HG02642 (cell line): ENCODE measurements around the gene FRK.
"Not testable (repeated sequence)": the region's sequence is repeated elsewhere in the genome, so short reads cannot be mapped to it uniquely, and the experiment has no call there.

Source experiments
- ATAC-seq: cut with Tn5 transposase; IDR thresholded peaks from one replicate; pipeline ENCODE4 v1.9.1; 2021; ENCODE audit warnings: mild to moderate bottlenecking; ENCODE audit not compliant: unreplicated experiment, poor library complexity

Gene FRK

DNA sequence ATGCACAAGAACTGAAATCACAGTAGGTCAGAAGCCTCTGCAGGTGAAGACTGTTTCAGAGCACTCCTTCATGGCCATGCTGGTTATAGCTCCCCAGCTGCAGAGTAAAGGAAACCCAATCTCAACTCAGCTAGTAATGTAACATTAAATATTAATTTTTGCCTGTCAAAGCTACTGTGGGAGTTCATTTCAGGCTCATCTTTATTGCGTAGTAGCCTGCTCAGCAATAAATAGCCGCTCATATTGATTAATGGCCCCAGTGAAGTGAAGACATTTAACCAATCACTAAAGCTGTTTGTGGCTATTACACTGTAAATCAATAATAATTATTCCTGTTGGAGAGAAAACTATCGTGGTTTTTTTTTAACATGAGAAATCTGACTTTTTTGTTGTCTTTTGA lies 101.7 kb downstream of the FRK start:
- ATAC-seq: no peak

DNA sequence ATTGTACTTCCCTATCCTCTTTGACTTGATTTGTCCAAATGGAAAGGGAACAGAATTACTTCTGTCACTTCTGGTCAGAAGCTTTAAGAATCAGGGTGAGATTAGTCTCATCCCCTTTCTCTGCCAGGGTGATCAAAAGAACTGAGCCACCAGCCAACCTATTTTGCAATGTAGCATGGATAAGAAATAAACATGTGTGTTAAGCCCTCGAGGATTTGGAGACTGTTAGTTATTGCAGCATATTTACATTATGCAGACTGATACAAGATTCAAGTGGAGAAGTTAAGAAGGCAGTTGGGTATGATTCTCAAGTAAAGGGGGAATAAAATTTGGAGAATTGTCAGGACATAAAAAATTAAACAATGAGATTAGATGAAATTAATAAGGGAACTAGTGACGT lies 106.0 kb downstream of the FRK start:
- ATAC-seq: no peak

DNA sequence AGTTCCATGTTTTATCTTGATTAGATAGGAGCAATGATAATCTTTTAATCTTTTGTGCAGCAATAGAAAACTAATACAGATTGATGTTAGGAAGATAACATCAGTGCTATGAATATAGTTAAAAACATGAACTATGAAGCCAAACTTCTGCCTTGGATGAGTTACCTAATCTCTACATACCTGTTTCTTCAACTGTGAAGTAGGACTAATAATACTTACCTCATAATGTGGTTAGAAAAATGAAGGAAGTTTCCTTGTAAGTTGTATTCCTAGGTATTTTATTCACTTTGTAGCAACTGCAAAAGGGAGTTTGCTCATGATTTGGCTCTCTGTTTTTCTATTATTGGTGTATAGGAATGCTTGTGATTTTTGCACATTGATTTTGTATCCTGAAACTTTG lies 111.9 kb downstream of the FRK start:
- no peak for ATAC-seq

DNA sequence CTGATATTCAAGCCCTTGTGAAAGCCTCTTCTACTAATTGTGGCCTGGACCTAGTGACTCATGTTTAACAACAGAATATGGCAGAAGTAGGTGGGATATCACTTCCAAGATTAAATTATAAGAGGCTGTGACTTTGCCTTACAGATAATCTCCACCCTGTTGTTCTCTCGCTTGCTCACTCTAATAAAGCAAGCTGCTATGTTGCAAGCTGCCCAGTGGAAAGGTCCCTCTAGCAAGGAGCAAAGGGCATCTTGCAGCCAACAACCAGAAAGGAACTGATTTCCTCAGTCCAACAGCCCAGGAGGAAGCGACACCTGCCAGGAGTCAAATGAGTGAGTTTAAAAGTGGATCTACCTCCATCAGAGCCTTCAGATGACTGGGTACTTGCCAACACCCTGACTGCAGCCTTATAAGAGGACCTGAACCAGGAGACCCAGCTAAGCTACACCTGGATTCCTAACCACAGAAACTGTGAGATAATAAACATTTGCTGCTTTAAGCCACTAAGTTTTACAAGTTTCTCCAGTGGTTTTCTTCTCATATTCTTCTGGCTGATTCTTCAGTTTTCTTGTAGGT lies 112.6 kb downstream of the FRK start:
- ATAC-seq: no peak

DNA sequence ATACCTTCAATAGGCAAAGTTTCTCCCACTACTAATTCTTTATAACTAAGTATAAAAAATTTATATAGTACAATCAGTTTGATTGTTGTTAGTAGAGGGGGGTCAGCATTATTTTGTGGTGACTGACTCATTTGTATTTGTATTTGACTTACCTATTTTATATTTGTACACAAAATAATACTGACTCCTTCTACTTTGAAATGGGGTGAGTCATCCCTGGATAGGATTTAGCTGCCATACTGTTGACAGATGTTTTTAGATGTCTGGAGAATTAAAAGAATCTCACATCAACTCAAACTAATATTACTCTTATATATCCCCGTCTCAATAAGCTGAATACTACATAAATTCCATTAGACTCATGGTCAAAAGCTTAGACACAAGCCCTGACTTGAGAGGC lies 114.9 kb downstream of the FRK start:
- ATAC-seq: no peak

DNA sequence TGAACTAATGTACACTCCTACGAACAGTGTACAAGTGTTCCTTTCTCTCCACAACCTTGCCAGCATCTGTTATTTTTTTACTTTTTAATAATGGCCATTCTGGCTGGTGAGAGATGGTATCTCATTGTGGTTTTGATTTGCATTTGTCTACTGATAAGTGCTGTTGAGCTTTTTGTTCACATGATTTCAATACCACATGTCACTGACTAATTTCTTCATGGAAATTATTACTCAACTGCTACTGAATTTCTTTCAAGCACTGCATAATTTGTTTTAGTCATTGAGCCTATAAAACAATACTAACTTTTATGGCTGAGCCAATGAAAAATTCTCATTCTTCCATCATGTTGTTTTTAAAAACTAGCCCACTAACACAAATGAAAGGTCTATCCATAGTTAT lies 115.4 kb downstream of the FRK start:
- no peak for ATAC-seq

DNA sequence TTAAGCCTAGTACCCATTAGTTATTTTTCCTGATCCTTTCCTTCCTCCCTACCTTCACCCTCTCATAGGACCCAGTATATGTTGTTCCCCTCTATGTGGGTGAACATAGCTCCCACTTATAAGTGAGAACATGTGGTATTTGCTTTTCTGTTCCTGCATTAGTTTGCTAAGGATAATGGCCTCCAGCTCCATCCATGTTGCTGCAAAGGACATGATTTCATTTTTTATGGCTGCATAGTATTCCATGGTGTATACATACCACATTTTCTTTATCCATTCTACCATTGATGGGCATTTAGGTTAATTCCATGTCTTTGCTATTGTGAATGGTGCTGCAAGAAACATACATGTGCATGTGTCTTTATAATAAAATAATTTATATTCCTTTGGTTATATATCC lies 115.9 kb downstream of the FRK start:
- not testable (repeated sequence) for ATAC-seq

DNA sequence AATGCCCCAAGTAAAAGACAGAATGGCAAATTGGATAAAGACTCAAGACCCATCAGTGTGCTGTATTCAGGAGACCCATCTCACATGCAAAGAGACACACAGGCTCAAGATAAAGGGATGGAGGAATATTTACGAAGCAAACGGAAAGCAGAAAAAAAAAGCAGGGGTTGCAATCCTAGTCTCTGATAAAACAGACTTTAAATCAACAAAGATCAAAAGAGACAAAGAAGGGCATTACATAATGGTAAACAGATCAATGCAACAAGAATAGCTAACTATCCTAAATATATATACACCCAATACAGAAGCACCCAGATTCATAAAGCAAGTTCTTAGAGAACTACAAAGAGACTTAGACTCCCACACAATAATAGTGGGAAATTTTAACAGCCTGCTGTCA lies 123.2 kb downstream of the FRK start:
- not testable (repeated sequence) for ATAC-seq

DNA sequence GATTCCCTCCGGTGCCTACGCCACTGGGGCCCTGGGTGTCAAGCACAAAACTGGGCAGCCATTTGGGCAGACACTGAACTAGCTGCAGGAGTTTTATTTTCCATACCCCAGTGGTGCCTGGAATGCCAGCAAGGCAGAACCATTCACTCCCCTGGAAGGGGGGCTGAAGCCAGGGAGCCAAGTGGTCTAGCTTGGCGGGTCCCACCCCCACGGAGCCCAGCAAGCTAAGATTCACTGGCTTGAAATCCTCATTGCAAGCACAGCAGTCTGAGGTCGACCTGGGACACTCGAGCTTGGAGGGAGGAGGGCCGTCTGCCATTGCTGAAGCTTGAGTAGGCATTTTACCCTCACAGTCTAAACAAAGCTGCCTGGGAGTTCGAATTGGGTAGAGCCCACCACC lies 125.3 kb downstream of the FRK start:
- ATAC-seq: no peak

DNA sequence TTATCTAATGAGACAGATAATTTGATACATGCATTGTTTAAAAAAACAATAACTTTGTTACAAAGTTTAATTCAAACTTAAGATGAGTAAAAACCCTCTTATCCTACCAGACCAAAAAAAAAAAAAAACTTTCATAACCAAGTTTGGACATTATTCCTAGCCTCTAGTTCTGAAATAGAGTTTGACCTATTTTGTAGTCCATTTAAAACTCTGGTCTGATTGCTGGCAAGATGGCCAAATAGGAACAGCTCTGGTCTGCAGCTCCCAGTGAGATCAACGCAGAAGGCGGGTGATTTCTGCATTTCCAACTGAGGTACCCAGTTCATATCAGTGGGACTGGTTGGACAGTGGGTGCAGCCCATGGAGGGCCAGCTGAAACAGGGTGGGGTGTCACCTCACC lies 125.9 kb downstream of the FRK start:
- no peak for ATAC-seq

DNA sequence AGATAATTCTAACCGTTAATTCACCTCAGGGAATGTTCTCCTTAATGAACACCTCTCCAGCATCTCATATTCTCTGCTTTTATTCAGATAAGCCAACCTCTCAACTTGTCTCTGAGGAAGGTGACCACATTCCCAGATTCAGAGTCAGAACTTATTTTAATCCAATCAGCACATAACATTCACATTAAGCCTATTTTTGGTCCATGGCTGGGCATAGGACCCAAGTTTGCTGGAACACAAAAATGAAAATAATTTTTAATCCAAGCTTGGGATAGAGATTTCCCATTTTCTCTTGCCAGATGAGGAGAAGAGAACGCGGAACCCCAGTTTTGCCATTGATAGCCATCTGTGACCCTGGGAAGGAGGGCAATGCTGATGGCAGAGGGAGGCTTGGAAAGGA lies 126.5 kb downstream of the FRK start:
- ATAC-seq: no peak

DNA sequence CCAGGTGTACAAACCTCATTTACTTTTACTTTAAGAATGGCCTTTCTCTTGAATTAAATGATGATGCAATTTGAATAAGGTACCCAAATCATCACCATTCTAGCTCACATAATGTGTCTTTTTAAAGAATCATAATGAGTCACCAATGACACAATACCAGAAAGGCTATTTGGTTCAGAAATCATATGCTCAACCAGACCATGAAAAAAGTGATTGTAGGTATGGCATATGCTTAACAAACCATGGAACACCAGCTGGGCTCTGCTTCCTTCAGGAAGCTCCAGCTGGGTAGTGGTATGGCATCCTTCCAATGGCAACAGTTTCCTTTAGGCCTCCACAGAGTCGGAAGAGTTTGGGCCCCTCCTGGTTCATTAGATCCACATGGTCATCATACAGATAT lies 128.2 kb downstream of the FRK start:
- no peak for ATAC-seq

DNA sequence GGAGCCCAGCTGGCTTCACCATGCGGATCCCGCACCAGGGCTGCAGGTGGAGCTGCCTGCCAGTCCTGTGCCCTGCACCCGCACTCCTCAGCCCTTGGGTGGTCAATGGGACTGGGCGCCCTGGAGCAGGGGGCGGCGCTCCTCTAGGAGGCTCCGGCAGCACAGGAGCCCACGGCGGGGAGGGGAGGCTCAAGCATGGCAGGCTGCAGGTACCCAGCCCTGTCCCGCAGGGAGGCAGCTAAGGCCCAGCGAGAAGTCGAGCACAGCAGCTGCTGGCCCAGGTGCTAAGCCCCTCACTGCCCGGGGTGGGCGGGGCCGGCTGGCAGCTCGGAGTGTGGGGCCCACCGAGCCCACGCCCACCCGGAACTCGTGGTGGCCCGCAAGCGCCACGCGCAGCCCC lies 132.7 kb downstream of the FRK start:
- not testable (repeated sequence) for ATAC-seq

DNA sequence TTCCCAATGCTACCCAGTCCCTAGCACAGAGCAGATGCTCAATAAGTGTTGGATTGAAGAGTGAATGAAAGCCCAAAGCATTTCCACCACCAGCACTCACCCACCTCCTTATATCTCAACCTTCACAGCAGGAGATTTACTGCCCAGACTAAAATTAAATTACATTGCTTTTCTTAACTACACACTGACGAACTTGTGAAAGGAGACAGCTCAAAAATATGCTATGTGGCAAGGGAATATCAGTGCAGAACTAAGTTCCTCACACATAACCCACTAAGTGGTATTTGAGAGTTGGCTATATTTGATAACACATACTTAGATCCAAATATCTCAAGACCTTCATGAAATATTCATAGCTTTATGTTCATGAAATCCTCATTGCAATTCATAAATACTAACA lies 137.7 kb downstream of the FRK start:
- no peak for ATAC-seq

DNA sequence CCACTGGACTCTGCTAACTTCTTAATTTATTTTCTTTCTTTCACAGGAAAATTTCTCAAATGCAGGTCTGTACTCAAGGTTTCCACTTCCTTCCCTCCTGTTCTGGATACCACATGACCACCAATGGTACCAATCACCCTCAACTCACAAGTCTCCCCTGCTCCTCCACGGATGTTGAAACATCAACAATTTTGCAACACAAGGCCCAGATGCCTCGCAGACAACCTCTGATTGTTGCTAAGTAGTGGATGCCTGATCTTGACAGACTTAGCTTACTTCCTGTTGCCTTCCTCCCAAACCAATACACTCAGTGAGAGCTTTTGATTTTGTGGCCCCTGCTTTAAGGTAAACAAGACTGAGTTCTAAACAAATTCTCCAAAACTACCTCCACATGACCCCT lies 146.6 kb downstream of the FRK start:
- no peak for ATAC-seq

DNA sequence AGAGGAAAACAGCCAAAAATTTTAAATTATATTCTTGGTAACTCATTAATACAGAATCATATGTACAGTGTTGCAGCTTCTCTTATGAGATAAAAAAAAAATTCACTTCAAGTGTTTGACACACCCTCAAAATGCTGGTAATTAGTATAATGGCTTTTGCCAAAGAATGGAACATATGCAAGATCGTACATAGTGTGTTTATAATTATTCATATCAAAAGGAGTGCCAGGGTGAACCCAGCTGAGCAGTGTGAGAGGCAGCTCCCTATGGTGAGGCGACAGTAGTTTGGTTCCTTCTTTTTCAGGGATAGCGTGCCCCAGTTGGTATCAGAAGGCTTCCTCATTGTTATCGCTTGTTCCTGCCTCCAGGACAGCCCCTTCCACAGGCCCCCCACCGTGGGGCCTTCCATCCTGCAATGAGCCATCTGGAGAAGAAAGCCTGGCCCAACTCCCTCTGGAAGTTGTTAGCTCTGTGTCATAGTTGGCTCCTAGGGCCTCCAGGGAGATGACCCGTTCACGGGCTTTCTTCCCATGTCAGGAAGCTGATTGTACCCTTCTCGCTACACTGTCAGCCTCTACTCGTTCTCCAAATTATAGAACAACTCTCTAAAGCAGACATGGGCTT lies 150.7 kb downstream of the FRK start:
- ATAC-seq: no peak

DNA sequence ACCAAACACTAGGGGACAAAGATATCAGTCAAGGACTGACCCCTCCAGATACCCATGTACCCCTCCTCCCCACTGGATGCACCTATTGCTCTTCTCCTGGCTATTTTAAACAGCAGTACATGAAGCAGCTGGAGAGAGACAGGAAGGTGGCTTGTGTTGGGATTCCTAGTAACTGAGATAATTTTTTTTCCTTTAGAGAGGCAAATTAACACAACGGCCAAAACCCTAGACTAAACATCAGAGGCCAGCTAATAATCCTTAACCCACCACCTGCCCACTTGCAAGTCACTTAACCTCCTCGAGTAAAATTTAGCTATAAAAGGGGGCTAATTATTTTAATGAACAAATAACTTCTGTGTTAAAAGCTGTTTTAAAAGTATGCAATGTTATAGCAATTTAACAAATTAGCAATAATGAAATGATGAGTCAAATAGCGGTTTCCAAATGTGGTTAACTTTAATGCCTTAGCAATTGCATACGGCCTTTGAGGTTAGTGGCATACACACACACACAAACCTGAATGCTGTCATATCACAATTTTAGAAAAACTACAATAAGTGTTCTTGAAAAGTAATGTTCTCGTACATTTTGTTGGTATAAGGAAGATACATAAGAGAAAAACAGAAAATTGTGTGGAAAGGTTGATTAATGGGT lies 151.7 kb downstream of the FRK start:
- ATAC-seq: no peak

DNA sequence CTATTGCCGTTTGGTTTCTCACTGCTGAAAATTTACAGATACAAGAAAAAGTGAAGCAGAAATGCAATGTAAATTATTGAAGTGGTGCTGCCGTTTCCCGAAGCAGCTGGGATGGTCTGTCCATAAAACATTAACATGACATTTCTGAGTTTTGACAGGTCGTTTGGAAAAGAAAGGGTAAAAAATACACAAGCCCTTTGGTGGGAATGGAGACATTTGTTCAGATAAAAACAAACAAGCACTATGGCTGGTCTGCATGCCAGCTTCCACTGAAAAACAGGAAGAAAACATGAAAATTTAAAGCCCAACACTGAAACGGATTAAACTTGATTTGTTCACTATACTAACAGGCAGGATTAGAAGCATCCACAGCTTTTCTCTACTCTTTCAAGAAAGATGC lies 155.2 kb downstream of the FRK start:
- no peak for ATAC-seq

DNA sequence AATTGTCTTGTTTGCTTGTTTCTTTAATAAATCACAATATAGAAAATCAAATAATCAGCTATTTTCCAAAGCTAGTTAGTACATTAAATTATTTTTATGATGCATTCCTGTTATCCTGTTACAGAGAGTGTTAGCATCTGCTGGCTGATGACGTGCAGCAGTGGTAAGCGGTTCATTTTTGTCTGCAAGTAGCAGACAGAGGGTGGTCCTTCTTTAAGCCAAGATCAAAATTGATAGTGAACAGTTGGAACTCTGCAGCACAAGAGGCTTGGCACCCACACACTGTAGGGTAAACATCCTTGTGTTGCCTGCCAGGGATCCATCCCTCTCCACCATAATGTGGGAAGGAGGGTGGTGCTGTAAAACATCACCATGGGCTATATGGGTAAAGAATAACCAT lies 158.3 kb downstream of the FRK start:
- ATAC-seq: no peak

DNA sequence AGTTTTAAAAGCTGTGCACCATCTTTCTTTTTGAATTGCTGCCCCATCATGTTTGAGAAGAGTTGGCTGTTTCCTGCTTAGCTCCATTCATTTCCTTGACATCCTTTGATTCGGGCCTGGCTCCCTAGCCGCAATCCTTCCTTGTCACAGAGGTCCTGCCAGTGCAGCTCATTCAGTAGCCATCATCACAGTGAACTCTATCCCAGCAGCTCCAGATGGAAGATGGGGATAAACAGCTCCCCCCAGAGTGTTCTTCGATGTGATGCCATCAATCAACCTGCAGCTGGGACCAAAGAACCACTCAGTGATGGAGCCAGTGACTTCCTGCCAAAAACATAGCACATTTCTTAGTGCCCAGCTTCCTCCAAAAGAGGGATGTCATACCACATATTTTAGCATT lies 158.8 kb downstream of the FRK start:
- no peak for ATAC-seq

DNA sequence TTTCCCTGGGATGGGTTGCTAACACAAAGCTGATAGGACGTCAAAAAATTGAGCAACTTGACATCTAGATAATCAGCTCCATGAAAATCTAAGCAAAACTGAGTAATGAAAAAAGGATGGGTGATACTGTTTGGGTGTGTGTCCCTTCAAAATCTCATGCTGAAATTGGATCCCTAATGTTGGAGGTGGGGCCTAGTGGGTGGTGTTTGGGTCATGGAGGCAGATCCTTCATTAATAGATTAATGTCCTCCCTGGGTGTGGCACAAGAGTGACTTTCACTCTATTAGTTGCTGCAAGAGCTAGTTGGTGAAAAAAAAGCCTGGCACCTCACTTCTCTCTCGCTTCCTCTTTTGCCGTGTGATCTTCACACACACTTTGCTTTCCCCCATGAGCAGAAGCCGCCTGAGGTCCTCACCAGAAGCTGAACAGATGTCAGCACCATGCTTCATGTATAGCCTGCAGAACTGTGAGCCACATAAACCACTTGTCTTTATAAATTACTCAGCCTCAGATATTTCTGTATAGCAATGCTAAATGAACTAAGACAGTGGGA lies 160.9 kb downstream of the FRK start:
- ATAC-seq: no peak

DNA sequence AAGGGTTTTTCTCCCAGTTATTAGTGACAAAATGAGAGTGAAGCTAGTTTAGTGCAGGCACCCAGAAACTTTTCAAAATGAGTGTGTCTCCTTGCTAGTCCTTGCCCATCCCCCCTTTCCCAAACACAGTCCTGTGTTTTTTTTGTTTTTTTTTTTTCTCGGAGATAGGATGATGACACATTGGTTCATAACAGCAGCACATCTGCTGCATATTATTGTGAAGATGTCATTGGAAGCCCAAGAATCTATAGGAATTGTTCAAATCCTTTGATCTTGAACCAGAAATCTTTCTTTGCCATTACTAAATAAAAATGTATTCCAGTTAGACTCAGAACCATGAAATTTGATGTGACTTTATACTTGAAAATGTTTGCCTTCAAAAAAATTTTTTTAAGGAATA lies 162.4 kb downstream of the FRK start:
- ATAC-seq: no peak
